HG03469 (cell line): ENCODE measurements around the gene CHD9NB.
A peak's percentile ranks its signal among the peaks of the same experiment; 100 is the strongest.
"Not testable (repeated sequence)": the region's sequence is repeated elsewhere in the genome, so short reads cannot be mapped to it uniquely, and the experiment has no call there.

Experiments
- ATAC-seq: cut with Tn5 transposase; IDR thresholded peaks from one replicate; pipeline ENCODE4 v1.9.1; 2021; ENCODE audit warnings: mild to moderate bottlenecking, moderate library complexity, moderate number of reproducible peaks; ENCODE audit not compliant: unreplicated experiment

CHD9NB gene

DNA sequence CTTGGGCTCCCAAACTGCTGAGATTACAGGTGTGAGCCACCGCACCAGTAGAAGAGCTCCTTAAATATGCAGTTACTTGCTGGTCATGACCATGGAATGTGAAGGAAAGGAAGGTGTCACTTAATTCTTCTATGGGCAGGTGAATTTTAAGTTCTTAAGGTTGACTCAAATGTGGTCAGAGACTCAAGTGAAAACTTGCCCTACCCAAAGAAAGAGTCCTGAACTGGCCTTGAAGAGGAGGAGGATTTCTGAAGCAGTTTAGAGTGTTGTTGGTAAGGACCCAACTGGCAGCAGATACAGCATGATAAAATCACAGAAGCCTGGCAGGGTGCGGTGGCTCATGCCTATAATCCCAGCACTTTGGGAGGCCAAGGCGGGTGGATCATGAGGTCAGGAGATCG, 31.4 kb upstream of the CHD9NB start:
- ATAC-seq, result no peak

- no peak for ATAC-seq
Observed at GRCh38 chr16:53083119-53083518, 30.4 kb upstream of the CHD9NB start.

GRCh38 chr16:53082509-53082908, 29.8 kb upstream of the CHD9NB start:
- no peak for ATAC-seq

- ATAC-seq, result no peak
Observed at GRCh38 chr16:53081686-53082407, 29.1 kb upstream of the CHD9NB start.

- no peak for ATAC-seq
Observed at GRCh38 chr16:53081032-53081424, 28.3 kb upstream of the CHD9NB start.

- no peak for ATAC-seq
Observed at GRCh38 chr16:53080345-53081031, 27.8 kb upstream of the CHD9NB start.

DNA sequence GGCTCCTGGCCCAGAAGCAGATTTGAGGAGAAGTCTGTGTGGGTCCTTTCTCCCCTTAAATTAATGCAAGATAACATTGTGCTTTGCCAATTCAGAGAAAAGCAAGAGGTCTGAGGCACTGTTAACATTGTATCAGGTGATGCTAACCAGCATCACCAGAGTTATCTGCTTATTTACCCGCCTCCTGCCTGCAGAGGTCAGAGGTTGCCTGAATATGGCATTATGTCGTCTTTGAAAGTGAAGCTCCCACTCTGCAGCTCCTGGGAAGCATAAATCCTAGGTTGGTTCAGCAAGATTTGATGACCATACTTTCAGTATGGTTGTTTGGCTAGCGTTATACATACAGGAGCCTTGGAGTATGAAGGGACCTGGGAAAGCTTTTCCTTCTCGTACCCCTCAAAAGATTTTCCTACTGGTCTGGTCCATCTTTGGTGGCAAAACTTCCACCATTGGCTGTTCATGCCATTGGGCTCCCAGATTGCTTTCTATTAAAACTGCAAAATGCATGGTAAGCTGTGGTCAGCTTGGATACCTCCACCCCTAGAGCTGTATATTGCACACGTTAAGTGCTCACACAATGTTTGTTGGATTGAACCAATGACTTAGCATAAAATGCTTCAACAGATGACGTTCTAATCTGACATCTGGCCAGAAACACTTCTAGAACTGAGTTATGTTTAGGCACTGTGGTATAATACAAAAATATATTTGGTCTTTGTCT, 26.2 kb upstream of the CHD9NB start:
- no peak for ATAC-seq

DNA sequence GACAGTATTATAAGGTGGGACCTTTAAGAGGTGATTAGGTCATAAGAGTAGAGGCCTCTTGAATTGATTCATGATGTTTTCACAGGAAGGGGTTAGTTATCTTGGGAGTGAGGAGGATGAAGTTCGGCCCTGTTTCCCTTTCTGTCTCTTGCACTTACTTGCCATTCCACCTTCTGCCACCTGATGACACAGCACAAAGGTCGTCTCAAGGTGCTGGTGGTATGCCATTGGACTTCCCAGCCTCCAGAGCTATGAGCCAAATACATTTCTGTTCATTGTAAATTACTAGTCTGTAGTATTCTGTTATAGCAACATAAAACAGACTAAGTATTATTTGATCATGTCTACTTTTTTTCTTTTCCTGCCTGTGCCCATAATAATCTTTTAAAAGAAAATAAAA, 25.6 kb upstream of the CHD9NB start:
- no peak for ATAC-seq

GRCh38 chr16:53075461-53075860, 22.8 kb upstream of the CHD9NB start:
- ATAC-seq, result not testable (repeated sequence)

DNA sequence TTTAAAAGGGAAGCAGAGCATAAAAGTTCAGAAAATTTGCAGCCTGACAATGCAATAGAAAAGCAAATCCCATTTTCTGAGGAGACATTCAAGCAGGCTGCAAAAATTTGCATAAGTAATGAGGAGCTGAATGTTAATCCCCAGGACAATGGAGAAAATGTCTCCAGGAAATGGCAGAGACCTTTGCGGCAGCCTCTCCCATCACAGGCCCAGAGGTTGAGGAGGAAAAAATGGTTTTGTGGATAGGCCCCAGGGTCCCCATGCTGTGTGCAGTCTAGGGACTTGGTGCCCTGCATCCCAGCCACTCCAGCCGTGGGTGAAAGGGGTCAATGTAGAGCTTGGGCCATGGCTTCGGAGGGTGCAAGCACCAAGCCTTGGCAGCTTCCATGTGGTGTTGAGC, 21.6 kb upstream of the CHD9NB start:
- ATAC-seq, result not testable (repeated sequence)

DNA sequence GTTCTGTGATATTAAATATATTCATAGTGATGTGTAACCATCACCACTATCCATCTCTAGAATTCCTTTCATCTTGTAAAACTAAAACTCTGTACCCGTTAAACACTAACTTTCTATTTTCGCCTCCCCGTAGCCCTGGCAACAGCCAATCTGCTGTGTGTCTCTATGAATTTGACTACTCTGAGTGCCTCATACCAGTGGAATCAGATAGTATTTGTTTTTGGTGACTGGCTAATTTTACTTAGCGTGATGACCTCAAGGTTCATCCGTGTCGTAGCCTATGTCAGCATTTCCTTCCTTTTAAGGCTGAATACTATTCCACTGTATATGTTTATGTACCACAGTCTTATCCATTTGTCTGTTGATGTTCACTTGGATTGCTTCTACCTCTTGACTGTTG, 20.3 kb upstream of the CHD9NB start:
- no peak for ATAC-seq

DNA sequence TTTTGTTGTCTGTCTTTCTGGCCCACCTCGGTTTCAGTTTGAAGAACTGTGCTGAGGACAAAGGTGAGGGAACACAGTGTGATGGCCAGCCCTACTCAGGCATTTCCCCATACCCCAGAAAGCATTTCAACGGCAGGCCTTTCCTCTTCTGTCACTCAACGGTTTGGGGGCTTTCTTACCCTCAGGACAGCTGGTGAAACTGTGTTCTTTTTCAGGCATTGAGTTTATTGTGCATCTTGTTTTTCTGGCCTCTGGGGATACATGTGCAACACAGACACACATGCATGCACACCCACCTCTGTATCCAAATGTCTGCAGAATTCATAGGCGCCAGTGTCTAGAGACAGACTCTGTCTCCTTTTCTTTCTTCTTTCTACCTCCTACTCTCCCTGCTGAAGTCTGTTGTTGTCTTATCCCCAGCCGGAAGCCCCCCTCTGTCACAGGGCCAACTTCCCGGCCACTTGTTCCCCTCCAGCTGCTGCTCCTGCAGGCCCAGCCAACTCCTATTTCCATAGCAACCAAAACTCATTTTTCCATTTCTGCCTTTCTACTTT, 19.1 kb upstream of the CHD9NB start:
- no peak for ATAC-seq

DNA sequence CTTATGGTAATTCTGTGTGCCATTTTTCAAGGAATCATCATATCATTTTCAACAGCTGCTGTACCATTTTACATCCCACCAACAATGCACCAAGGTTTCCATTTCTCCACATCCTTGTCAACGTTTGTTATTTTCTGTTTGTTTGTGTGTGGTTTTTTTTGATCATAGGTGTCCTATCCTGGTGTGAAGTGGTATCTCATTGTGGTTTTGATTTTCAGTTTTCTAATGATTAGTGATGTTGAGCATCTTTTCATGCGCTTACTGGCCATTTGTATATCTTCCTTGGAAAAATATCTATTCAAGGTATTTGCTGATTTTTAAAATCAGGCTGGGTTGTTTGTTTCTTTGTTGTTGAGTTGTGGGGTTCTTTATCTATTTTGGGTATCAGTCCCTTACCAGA, 17.1 kb upstream of the CHD9NB start:
- ATAC-seq, result no peak

DNA sequence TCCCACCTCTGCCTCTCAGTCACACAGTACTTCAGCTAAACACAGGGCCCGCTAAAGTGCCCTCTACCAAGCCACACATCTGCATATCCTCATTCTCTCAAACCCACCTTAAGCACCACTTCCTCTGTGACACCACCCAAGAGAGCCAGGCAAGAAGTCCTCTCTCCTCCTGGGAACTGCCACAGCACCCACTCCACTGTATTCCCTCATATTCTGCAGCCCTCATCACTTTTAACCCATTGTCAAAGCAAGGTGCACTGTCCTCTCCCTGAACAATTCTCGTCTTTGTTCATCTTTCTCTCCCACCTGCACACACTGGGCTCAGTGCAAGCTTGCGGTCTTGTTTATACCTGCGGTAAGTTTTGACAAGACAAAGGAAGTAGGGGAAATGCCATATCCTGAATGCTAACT, 15.7 kb upstream of the CHD9NB start:
- peak; percentile 34 for ATAC-seq

- no peak for ATAC-seq
Observed at GRCh38 chr16:53067675-53068074, 15.0 kb upstream of the CHD9NB start.

DNA sequence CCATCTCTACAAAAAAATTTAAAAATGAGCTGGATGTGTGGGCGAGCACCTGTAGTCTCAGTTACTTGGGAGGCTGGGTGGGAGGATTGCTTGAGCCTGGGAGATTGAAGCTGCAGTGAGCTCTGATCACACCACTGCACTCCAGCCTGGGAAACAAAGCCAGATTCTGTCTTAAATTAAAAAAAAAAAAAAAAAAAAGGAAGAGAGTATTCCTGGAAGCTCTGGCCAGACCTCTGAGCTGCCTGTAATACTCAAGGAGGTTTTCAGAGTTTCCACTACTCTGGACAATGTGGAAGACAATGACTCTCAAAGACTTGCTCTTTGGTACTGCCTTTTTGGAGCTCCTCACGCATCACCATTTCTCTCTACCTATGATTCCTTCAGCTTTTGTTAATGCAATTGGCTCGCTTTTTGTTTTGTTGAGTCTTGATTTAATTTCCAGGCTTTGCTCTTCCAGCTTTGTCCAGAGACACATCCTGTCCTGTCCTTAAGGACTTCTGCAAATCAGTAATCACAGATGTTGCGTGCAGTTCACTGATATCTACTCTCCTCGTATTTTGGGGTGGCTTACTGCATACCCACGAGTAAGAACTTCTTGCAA, 12.9 kb upstream of the CHD9NB start:
- no peak for ATAC-seq

DNA sequence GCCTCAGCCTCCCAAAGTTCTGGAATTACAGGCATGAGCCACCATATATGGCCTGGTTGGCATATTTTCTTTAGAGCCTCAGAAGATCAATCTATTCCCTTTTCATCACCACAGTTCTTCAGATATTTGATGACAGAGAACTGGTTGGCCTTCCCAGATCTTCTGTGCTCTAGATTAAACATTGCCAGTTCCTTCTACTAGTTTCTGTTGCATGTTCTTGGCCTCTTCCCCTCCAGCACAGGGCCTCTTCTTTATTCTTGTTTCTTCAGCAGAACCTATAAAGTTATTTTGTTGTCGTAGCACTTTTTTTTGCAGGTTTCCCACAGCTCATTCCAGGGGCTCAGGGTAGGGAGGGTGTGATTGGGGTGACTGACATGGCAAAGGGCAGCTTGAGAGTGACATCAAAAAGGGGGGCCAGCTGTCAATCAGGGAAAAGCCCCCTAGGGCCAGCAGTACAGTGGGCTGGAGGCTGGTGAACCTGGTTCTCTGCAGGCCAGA, 11.4 kb upstream of the CHD9NB start:
- ATAC-seq, result no peak

DNA sequence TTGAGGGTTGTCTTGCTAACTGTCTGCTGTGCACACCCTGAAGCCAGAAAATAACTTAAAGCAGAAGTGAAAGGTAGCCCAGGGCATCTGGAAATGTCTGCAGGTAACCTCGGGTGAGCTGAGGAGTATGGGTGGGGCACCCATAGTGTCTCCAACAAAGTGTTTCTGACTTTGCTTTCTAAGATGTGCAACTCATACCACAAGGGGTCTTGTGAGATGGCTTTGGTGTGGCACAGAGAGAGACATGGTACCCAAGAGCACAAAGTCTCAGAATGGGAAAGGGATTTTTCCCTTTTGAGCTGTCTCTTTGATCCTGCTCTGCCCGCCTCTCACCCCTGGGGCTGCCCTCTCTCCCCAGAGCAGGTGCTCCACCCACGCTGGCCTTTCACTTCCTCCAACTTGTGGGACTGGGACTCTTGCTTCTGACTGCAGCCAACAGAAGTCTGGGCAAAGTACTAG, 9.0 kb upstream of the CHD9NB start:
- peak; percentile 81 for ATAC-seq

DNA sequence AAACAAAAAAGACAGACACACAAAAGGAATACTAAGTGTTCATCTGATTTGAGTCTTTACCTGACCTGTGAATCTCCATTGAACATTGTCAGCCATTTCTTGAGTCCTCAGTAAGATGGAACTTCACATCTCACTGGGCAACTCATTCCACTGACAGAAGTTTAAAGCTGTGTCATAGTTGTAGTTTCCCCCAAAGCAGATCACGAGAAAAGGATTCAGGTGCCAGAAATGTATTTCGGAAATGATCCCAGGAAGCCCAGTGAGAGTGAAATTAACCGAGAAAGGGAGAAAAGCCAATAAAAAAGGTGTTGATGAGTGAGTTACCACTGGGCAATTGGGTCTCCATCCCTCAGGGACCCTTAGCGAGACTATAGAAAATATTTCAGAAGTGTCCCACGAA, 8.6 kb upstream of the CHD9NB start:
- ATAC-seq, result peak; percentile 14

- ATAC-seq, result no peak
Observed at GRCh38 chr16:53059672-53060071, 7.0 kb upstream of the CHD9NB start.

DNA sequence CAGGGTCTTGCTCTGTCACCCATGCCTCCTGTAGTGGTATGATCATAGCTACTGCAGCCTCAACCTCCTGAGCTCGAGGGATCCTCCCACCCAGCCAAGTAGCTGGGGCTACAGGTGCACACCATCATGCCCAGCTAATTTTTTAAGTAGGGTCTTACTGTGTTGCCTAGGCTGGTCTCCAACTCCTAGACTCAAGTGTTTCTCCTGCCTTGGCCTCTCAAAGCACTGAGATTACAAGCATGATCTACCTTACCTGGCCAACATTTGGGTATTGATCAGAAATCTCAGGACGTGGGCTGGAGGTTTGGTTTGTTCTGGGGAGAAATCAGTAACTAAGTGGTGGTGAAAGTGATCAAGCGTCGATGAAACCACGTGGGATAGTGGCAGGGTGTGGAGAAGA, 6.2 kb upstream of the CHD9NB start:
- no peak for ATAC-seq
